HepG2 (cell line): Measurements from ENCODE around the gene GRHL1. TPM values are rescaled to one million over a fixed set of nuclear protein-coding genes. Genes with fewer than 3 reads are reported as not detected.

ENCODE experiments used
- ATAC-seq: fragments of 200-7000 bp; cut with Tn5 transposase; 3 replicates; pipeline ENCODE4 v1.9.1; 2020; ENCODE audit warnings: mild to moderate bottlenecking, moderate library complexity
- BruUV-seq: library from RNA; stranded (reverse); fragments of 400-500 nt; replicated peaks from 2 replicates; lab custom pipeline; 2021; lab: Mats Ljungman, UMichigan
- CTCF ChIA-PET: fragments of 300-600 bp; formaldehyde crosslinking; extraction: SDS; loops from one replicate; lab custom pipeline; 2021; ENCODE audit warnings: low total read pairs, inconsistent platforms, low intra/inter-chr PET ratio; lab: Yijun Ruan, JAX
- POLR2A ChIA-PET: fragments of 350-600 bp; sonication (Branson Sonifier 250); formaldehyde crosslinking; loops from one replicate; lab custom pipeline; 2020; ENCODE audit warnings: antibody characterized with exemption, inconsistent platforms; lab: Yijun Ruan, JAX
- DNase-seq: peaks from one replicate; pipeline ENCODE4 v3.0.0-alpha.2; 2015; ENCODE audit warnings: low spot score
- FAIRE-seq: peaks from 3 replicates; lab custom pipeline; 2011; peaks lifted over from hg19 to GRCh38; lab: Jason Lieb, UNC
- H2AFZ ChIP-seq: one replicate; pipeline ENCODE4 v1.6.1; 2011; ENCODE audit warnings: low read length, inconsistent platforms
- H3K27ac ChIP-seq: fragments of 300-600 bp; 3 replicates; pipeline ENCODE4 v1.8.0; 2011; ENCODE audit warnings: mixed run types, mild to moderate bottlenecking, mixed read lengths, low read length, inconsistent platforms; ENCODE audit not compliant: insufficient read depth; ENCODE audit errors: extremely low read length
- H3K27me3 ChIP-seq, 2 experiments: fragments of 200-600 bp in 1 of 2; 2 replicates in 1 of 2; 3 replicates in 1 of 2; pipeline versions ENCODE4 v1.6.0 to v1.8.0; 2011; ENCODE audit warnings: low read length in 2 of 2, mild to moderate bottlenecking in 2 of 2, moderate library complexity in 2 of 2, inconsistent platforms in 1 of 2; ENCODE audit not compliant: insufficient read depth in 2 of 2, control insufficient read depth in 1 of 2
- H3K36me3 ChIP-seq, 2 experiments: fragments of 200-600 bp in 1 of 2; replicated peaks in 1 of 2; 2 replicates in 1 of 2; 3 replicates in 1 of 2; pipeline versions ENCODE4 v1.5.1 to v1.8.0; 2011; ENCODE audit warnings: low read length in 2 of 2, inconsistent platforms in 1 of 2; ENCODE audit not compliant: insufficient read depth in 2 of 2, control insufficient read depth in 1 of 2
- H3K4me1 ChIP-seq: 2 replicates; pipeline ENCODE4 v1.5.1; 2012; ENCODE audit warnings: low read length, inconsistent platforms; ENCODE audit not compliant: insufficient read depth
- H3K4me2 ChIP-seq: 2 replicates; pipeline ENCODE4 v1.6.0; 2011; ENCODE audit warnings: low read depth, low read length, inconsistent platforms
- H3K4me3 ChIP-seq, 3 experiments: fragments of 200-600 bp in 1 of 3; sonication (generic), shearing (Covaris generic) in 1 of 3; replicated peaks in 1 of 3; 2 replicates each; pipeline ENCODE4 v1.5.1; 2011 to 2016; ENCODE audit warnings: low read length in 3 of 3, inconsistent platforms in 2 of 3, low read depth in 2 of 3, mild to moderate bottlenecking in 2 of 3, control low read depth in 1 of 3, mixed read lengths in 1 of 3; ENCODE audit not compliant: insufficient read depth in 1 of 3
- H3K79me2 ChIP-seq: one replicate; pipeline ENCODE4 v1.6.1; 2011; ENCODE audit warnings: low read length, inconsistent platforms; ENCODE audit not compliant: insufficient read depth
- H3K9ac ChIP-seq: 2 replicates; pipeline ENCODE4 v1.6.0; 2011; ENCODE audit warnings: mild to moderate bottlenecking, low read depth, low read length, inconsistent platforms; ENCODE audit not compliant: insufficient read depth
- H3K9me3 ChIP-seq: 2 replicates; pipeline ENCODE4 v1.5.1; 2012; ENCODE audit warnings: mild to moderate bottlenecking, low read length
- H4K20me1 ChIP-seq: 2 replicates; pipeline ENCODE4 v1.6.0; 2011; ENCODE audit warnings: inconsistent platforms, mild to moderate bottlenecking, low read length, moderate library complexity; ENCODE audit not compliant: insufficient read depth
- DMAP1 ChIP-seq: IDR thresholded peaks from 2 replicates; pipeline ENCODE4 v1.6.1; 2016
- DNMT1 ChIP-seq: sonication (generic); formaldehyde crosslinking; IDR thresholded peaks from 2 replicates; pipeline ENCODE4 v1.5.1; 2020; ENCODE audit warnings: mild to moderate bottlenecking, missing genetic modification reagents
- NFKB2 ChIP-seq: sonication (generic); formaldehyde crosslinking; IDR thresholded peaks from 2 replicates; pipeline ENCODE4 v1.4.0; 2020; ENCODE audit warnings: missing genetic modification reagents, borderline replicate concordance
- RXRB ChIP-seq: IDR thresholded peaks from 2 replicates; pipeline ENCODE4 v1.6.1; 2016; ENCODE audit warnings: borderline replicate concordance, missing genetic modification reagents, missing compliant biosample characterization
- TBP ChIP-seq: sonication (generic); formaldehyde crosslinking; IDR thresholded peaks from 2 replicates; pipeline ENCODE4 v1.5.0; 2020; ENCODE audit warnings: missing genetic modification reagents
- TBX2 ChIP-seq: sonication (generic); formaldehyde crosslinking; IDR thresholded peaks from 2 replicates; pipeline ENCODE4 v1.5.0; 2020; ENCODE audit warnings: missing genetic modification reagents, mild to moderate bottlenecking, borderline replicate concordance
- ZNF3 ChIP-seq: IDR thresholded peaks from 2 replicates; pipeline ENCODE4 v1.7.0; 2017; ENCODE audit warnings: inconsistent platforms
- ZNF318 ChIP-seq: sonication (generic); formaldehyde crosslinking; IDR thresholded peaks from 2 replicates; pipeline ENCODE4 v1.4.0; 2020; ENCODE audit warnings: mild to moderate bottlenecking, missing genetic modification reagents
- ZNF383 ChIP-seq: sonication (generic); formaldehyde crosslinking; IDR thresholded peaks from 2 replicates; pipeline ENCODE4 v1.4.0; 2020; ENCODE audit warnings: missing genetic modification reagents, mild to moderate bottlenecking, borderline replicate concordance
- ZNF468 ChIP-seq: sonication (generic); formaldehyde crosslinking; IDR thresholded peaks from 2 replicates; pipeline ENCODE4 v1.8.0; 2022; ENCODE audit warnings: mild to moderate bottlenecking, moderate library complexity, missing genetic modification reagents
- ZNF629 ChIP-seq: sonication (generic); formaldehyde crosslinking; conservative IDR thresholded peaks from 2 replicates; pipeline ENCODE4 v1.5.0; 2020; ENCODE audit warnings: missing genetic modification reagents
- WGBS: methylation state at CpG from one replicate; pipeline ENCODE4 v1.1.6; 2017; ENCODE audit warnings: low lambda C conversion rate; 5-methylcytosine and 5-hydroxymethylcytosine counted together
- in situ Hi-C: cut with HindIII; loops from 2 replicates; pipeline ENCODE4 v1.10.0; 2017; ENCODE audit warnings: low pct_unique_long_range_greater_than_20kb; ENCODE audit not compliant: extremely low pct_ligation_motif_present
- intact Hi-C: fragments of 100-400 bp; cut with micrococcal nuclease; formaldehyde crosslinking; loops from one replicate; pipeline ENCODE4 v1.10.0; 2022; ENCODE audit not compliant: unreplicated experiment
- polyA plus RNA-seq, 8 experiments: library from polyadenylated mRNA; depleted of rRNA in 3 of 8; stranded (reverse) in 7 of 8; unstranded in 1 of 8; fragments of >200 nt; fragmentation: Illumina TruSeq in 4 of 8; extraction: Trizol in 4 of 8; gene quantifications; 2 replicates each; pipeline versions ENCODE4 v1.2.1 to v1.2.3, GENCODE V29; 2011 to 2016; ENCODE audit warnings: low read depth in 4 of 8, missing spikeins in 1 of 8, mixed read lengths in 1 of 8; ENCODE audit not compliant: insufficient read depth in 1 of 8
- total RNA-seq, 5 experiments: library from RNA; depleted of rRNA; stranded (reverse); fragments of >200 nt; fragmentation: Illumina TruSeq; extraction: Trizol; gene quantifications; 2 replicates each; pipeline ENCODE4 v1.2.3, GENCODE V29; 2016; ENCODE audit warnings: low read depth in 1 of 5

Gene GRHL1
- total and polyA plus RNA-seq, 2 of the 13 experiments (the other 11 are each of a cell fraction or from before 2014, with no cell fraction given): 9.3 to 12.0 TPM

- Histone ChIP-seq H3K27ac (no peak overlapping the region), H3K36me3 (no peaks in the 10 kb centered on the region), H3K4me3 (peak overlapping the region in 1 of 3 experiments; percentile 45; a peak in 1 of 6 replicates), H2AFZ (no peak overlapping the region), H3K4me2 (peak overlapping the region; percentile 65), H3K9me3 (no peaks in the 10 kb centered on the region), H3K79me2 (no peaks in the 10 kb centered on the region), H3K27me3 (peaks cover 2 to 55% of the 10 kb centered on the region in 2 experiments; a peak in 4 of 5 replicates), H3K4me1 (peaks cover 53% of the 10 kb centered on the region), H3K9ac (no peak overlapping the region), H4K20me1 (no peaks in the 10 kb centered on the region)
- ChIA-PET CTCF (interaction anchor here (0.6 kb wide), 1 partner anchor 230 kb away, joined by 3 read pairs; no protein-coding TSS in a partner anchor), POLR2A (interaction anchor here (2.6 to 2.8 kb wide), 3 partner anchors 10 to 186 kb away, joined by 9 to 18 read pairs (median 11); partner anchors contain the start of genes KLF11 and TAF1B)
- BruUV-seq: no TSS peak
- in situ Hi-C loops: no loop called here
- intact Hi-C loops: no loop called here
- WGBS: 44% methylated on average over 7 of the region's 7 CpGs
- no peak for FAIRE-seq
- no peak for ATAC-seq
- DNase-seq: no peak
- peak; percentile 80 for TF ChIP-seq ZNF629
- 0 out of 2 replicates have a peak, but pooled peaks have one; percentile 26 for TF ChIP-seq TBX2 (CRISPR knock-in tag)
- no peak for TF ChIP-seq NFKB2
- 0 out of 2 replicates have a peak, but pooled peaks have one; percentile 7 for TF ChIP-seq DMAP1 (CRISPR knock-in tag)
- peak; percentile 76; the same call in 1 of the 2 replicates for TF ChIP-seq ZNF3 (CRISPR knock-in tag)
- no peak for TF ChIP-seq RXRB
Observed at GRCh38 chr2:10029875-10030223, 78.4 kb downstream of the GRHL1 start.

GRCh38 chr2:10030311-10030736 is 78.8 kb downstream of the GRHL1 start:
- peaks cover 2 to 55% of the 10 kb centered on the region in 2 experiments; a peak in 4 of 5 replicates for H3K27me3 ChIP-seq
- CTCF ChIA-PET: interaction anchor here (0.6 kb wide), 1 partner anchor 231 kb away, joined by 3 read pairs; no protein-coding TSS in a partner anchor
- H3K4me2 ChIP-seq: peak overlapping the region; percentile 54
- no TSS peak for BruUV-seq
- H3K79me2 ChIP-seq: no peaks in the 10 kb centered on the region
- H3K4me3 ChIP-seq: peak overlapping the region in 2 of 3 experiments; percentile 26 to 45; a peak in 4 of 6 replicates
- peak; percentile 14 for ATAC-seq
- no peaks in the 10 kb centered on the region for H3K9me3 ChIP-seq
- WGBS: 13% methylated on average over 9 of the region's 9 CpGs
- DNase-seq: peak; percentile 61
- H3K4me1 ChIP-seq: peaks cover 54% of the 10 kb centered on the region
- H3K36me3 ChIP-seq: no peaks in the 10 kb centered on the region
- POLR2A ChIA-PET: interaction anchor here (1.2 to 2.8 kb wide), 5 partner anchors 9 to 187 kb away, joined by 3 to 11 read pairs (median 5); partner anchors contain the start of genes KLF11 and TAF1B
- H3K9ac ChIP-seq: no peak overlapping the region
- intact Hi-C loops: no loop called here
- in situ Hi-C loops: no loop called here
- peak; percentile 72 for FAIRE-seq
- no peaks in the 10 kb centered on the region for H4K20me1 ChIP-seq
- no peak overlapping the region for H2AFZ ChIP-seq
- no peak overlapping the region for H3K27ac ChIP-seq
- TF ChIP-seq DNMT1 (CRISPR knock-in tag) (no peak), ZNF318 (peak; percentile 55; the same call in 1 of the 2 replicates), ZNF383 (CRISPR knock-in tag) (no peak), TBP (CRISPR knock-in tag) (no peak), ZNF468 (no peak)
